Measurements from ENCODE around the gene U2AF1L4. TPM values are rescaled to one million over a fixed set of nuclear protein-coding genes. Genes with fewer than 3 reads are reported as not detected.

U2AF1L4 gene
- total and polyA plus RNA-seq, 2 of the 4 experiments (the other 2 are of a cell fraction): 6.1 to 15.0 TPM

DNA sequence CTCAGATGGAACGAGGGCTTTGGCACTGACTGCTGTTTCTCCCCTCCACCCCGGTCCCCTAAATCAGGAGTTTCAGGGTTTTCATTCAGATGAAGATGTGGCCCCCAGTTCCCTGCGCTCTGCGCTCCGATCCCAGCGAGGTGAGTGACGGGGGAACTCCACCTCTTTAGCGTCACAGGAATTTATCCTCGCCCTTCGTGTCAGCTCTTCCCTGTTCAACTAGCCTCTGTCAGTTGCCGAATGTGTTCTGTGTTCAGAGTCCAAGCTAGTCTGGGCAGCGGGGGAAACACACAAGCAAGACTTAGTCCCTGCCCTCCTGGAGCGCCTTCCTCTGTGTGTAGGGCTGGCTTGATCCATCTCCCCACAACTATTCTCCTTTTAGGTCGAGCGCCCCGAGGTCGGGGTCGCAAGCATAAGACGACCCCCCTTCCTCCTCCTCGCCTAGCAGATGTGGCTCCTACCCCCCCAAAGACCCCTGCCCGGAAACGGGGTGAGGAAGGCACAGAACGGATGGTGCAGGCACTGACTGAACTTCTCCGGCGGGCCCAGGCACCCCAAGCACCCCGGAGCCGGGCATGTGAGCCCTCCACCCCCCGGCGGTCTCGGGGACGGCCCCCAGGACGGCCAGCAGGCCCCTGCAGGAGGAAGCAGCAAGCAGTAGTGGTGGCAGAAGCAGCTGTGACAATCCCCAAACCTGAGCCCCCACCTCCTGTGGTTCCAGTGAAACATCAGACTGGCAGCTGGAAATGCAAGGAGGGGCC lies 25.6 kb downstream of the U2AF1L4 start:
- Histone ChIP-seq H3K14ac (replicated peaks; ENCODE audit: low read depth, low read length) (no peak overlapping the region), H3K9me1 (ENCODE audit: insufficient read depth, low read length) (no peaks in the 10 kb centered on the region; the same call in 1 of the 2 replicates)
- no peak for TF ChIP-seq FOS (IDR thresholded peaks at IDR 0.05; ENCODE audit: low read depth, low read length)
- TF ChIP-seq RFX5 (IDR thresholded peaks at IDR 0.05; ENCODE audit: low read depth, low read length): no peak
- no peak for TF ChIP-seq RCOR1 (IDR thresholded peaks at IDR 0.05; ENCODE audit: insufficient replicate concordance, low read length)
- TF ChIP-seq CEBPB (IDR thresholded peaks at IDR 0.05; ENCODE audit: low read depth, low read length): no peak
- no peak for TF ChIP-seq CHD1 (IDR thresholded peaks at IDR 0.05; ENCODE audit: low read depth, low read length)
- TF ChIP-seq RAD21 (IDR thresholded peaks at IDR 0.05; ENCODE audit: low read length): no peak
- TF ChIP-seq, protein P1, sequence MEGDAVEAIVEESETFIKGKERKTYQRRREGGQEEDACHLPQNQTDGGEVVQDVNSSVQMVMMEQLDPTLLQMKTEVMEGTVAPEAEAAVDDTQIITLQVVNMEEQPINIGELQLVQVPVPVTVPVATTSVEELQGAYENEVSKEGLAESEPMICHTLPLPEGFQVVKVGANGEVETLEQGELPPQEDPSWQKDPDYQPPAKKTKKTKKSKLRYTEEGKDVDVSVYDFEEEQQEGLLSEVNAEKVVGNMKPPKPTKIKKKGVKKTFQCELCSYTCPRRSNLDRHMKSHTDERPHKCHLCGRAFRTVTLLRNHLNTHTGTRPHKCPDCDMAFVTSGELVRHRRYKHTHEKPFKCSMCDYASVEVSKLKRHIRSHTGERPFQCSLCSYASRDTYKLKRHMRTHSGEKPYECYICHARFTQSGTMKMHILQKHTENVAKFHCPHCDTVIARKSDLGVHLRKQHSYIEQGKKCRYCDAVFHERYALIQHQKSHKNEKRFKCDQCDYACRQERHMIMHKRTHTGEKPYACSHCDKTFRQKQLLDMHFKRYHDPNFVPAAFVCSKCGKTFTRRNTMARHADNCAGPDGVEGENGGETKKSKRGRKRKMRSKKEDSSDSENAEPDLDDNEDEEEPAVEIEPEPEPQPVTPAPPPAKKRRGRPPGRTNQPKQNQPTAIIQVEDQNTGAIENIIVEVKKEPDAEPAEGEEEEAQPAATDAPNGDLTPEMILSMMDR (conservative IDR thresholded peaks at IDR 0.05; ENCODE audit: low read depth, low read length): no peak
- TF ChIP-seq MAFK (IDR thresholded peaks at IDR 0.05; ENCODE audit: low read depth, low read length): no peak
- no peak for TF ChIP-seq POLR2A (IDR thresholded peaks at IDR 0.05; ENCODE audit: low read depth, low read length)
- TF ChIP-seq, protein P2, sequence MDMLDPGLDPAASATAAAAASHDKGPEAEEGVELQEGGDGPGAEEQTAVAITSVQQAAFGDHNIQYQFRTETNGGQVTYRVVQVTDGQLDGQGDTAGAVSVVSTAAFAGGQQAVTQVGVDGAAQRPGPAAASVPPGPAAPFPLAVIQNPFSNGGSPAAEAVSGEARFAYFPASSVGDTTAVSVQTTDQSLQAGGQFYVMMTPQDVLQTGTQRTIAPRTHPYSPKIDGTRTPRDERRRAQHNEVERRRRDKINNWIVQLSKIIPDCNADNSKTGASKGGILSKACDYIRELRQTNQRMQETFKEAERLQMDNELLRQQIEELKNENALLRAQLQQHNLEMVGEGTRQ (IDR thresholded peaks at IDR 0.05; ENCODE audit: low read depth, low read length): no peak
- TF ChIP-seq, protein P3, sequence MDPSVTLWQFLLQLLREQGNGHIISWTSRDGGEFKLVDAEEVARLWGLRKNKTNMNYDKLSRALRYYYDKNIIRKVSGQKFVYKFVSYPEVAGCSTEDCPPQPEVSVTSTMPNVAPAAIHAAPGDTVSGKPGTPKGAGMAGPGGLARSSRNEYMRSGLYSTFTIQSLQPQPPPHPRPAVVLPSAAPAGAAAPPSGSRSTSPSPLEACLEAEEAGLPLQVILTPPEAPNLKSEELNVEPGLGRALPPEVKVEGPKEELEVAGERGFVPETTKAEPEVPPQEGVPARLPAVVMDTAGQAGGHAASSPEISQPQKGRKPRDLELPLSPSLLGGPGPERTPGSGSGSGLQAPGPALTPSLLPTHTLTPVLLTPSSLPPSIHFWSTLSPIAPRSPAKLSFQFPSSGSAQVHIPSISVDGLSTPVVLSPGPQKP (IDR thresholded peaks at IDR 0.05; ENCODE audit: borderline replicate concordance, low read depth, low read length): no peak
- TF ChIP-seq NFE2L2 (IDR thresholded peaks at IDR 0.05; ENCODE audit: low read depth, low read length): no peak
- TF ChIP-seq MXI1 (IDR thresholded peaks at IDR 0.05; ENCODE audit: borderline replicate concordance, low read depth, low read length): no peak
- no peak for TF ChIP-seq BHLHE40 (IDR thresholded peaks at IDR 0.05; ENCODE audit: low read depth, low read length)
- no peak for TF ChIP-seq MAZ (IDR thresholded peaks at IDR 0.05; ENCODE audit: borderline replicate concordance, low read depth, low read length)

More for the DNA sequence above, 25.6 kb downstream of the U2AF1L4 start:
- no peaks in the 10 kb centered on the region for H3K9me3 ChIP-seq (ENCODE audit: control insufficient read depth, insufficient read depth, low read length)
- H3K36me3 ChIP-seq (ENCODE audit: control insufficient read depth, insufficient read depth, low read length): peaks cover 37% of the 10 kb centered on the region
- dilution Hi-C loops (cut with HindIII; ENCODE audit: low sequenced_read_pairs, unreplicated experiment) (no loop called here), in situ Hi-C loops (cut with MboI; ENCODE audit: low sequenced_read_pairs) (loop anchor here (5.0 kb wide), 1 partner anchor 172 kb away; the partner anchor contains the start of gene TMEM147), intact Hi-C loops (cut with micrococcal nuclease) (no loop called here)
- no peak overlapping the region for H2BK5ac ChIP-seq (ENCODE audit: low read depth, low read length, poor library complexity, severe bottlenecking)
- no peak overlapping the region for H2BK20ac ChIP-seq (ENCODE audit: low read depth, low read length)
- no peak overlapping the region; the same call in 1 of the 2 replicates for H3K56ac ChIP-seq (ENCODE audit: extremely low read depth, insufficient read depth, low read length)
- no peak for ATAC-seq (ENCODE audit: low read depth)
- H3K4me2 ChIP-seq (ENCODE audit: low read depth, low read length): peak overlapping the region; percentile 91
- no peak overlapping the region for H3K18ac ChIP-seq (ENCODE audit: low read depth, low read length)
- 92% methylated on average over 16 of the region's 32 CpGs; no CpG with 5 or more reads in 1 of the 2 experiments for WGBS, 2 experiments (ENCODE audit: extremely low coverage in 2 of 2, insufficient read length in 1 of 2)
- H2AK5ac ChIP-seq (ENCODE audit: low read depth, low read length): no peak overlapping the region
- peaks cover 14% of the 10 kb centered on the region for H3K4me1 ChIP-seq (ENCODE audit: control insufficient read depth, insufficient read depth, low read length)
- peaks cover 28% of the 10 kb centered on the region for H4K20me1 ChIP-seq (ENCODE audit: insufficient read depth, low read length)
- no peak overlapping the region for H3K4ac ChIP-seq (ENCODE audit: low read depth, low read length)
- no TSS peak for BruUV-seq (replicated peaks)
- no peak overlapping the region for H2BK120ac ChIP-seq (ENCODE audit: low read depth, low read length)
- ChIA-PET CTCF (interaction anchor here (0.9 kb wide), 1 partner anchor 14 kb away, joined by 3 read pairs; no protein-coding TSS in a partner anchor), POLR2A (ENCODE audit: unreplicated experiment) (no interaction called here)
- no peak overlapping the region for H3K4me3 ChIP-seq (ENCODE audit: insufficient read depth, low read depth, low read length)
- no peaks in the 10 kb centered on the region for H3K27me3 ChIP-seq (ENCODE audit: control insufficient read depth, insufficient read depth, low read length)
- H3K23ac ChIP-seq (ENCODE audit: low read depth, low read length): peak overlapping the region; percentile 95; the same call in 1 of the 2 replicates
- peak overlapping the region; percentile 94 for H3K9ac ChIP-seq (ENCODE audit: low read depth, low read length)
- no peak overlapping the region for H4K8ac ChIP-seq (ENCODE audit: low read depth in 2 of 2, low read length in 2 of 2)
- no peak overlapping the region for H2AFZ ChIP-seq (replicated peaks; ENCODE audit: low read length, poor library complexity)
- H3K79me1 ChIP-seq (ENCODE audit: low read depth in 1 of 2, low read length in 2 of 2): peaks cover 16 to 55% of the 10 kb centered on the region in 2 experiments; a peak in 3 of 4 replicates
- H2BK15ac ChIP-seq (ENCODE audit: low read depth, low read length): no peak overlapping the region
- no peak for DNase-seq
- H4K91ac ChIP-seq (ENCODE audit: insufficient read depth, low read depth, low read length): no peak overlapping the region
- no peak overlapping the region for H3K27ac ChIP-seq (ENCODE audit: insufficient read depth, low read length)
- peak overlapping the region; percentile 73 for H2AK9ac ChIP-seq (replicated peaks; ENCODE audit: low read depth, low read length, poor library complexity)
- H4K5ac ChIP-seq (ENCODE audit: low read depth, low read length): no peak overlapping the region
